ENCODE measurements around the gene DRAP1. TPM values are rescaled to one million over a fixed set of nuclear protein-coding genes. Genes with fewer than 3 reads are reported as not detected.
"Not testable (repeated sequence)": the region's sequence is repeated elsewhere in the genome, so short reads cannot be mapped to it uniquely, and the experiment has no call there.

DRAP1 gene
- total RNA-seq, 1 experiment from 2014 or later, result 66.2 TPM

GRCh38 chr11:65944191-65944590 lies 25.0 kb downstream of the DRAP1 start:
- no peak overlapping the region for H3K27ac ChIP-seq (ENCODE audit: low read length)
- H3K9ac ChIP-seq (ENCODE audit: low read length), result no peak overlapping the region
- no peaks in the 10 kb centered on the region for H4K20me1 ChIP-seq (ENCODE audit: insufficient read depth, low read depth, low read length)
- no peak overlapping the region for H3K4me2 ChIP-seq (ENCODE audit: low read depth, low read length, poor library complexity, severe bottlenecking)
- peaks cover 4% of the 10 kb centered on the region for H3K4me1 ChIP-seq (ENCODE audit: low read length)
- no peaks in the 10 kb centered on the region for H3K9me3 ChIP-seq (ENCODE audit: low read length)
- no peak for DNase-seq
- no peaks in the 10 kb centered on the region for H3K27me3 ChIP-seq (ENCODE audit: low read length)
- H3K4me3 ChIP-seq (ENCODE audit: low read length), result no peak overlapping the region
- H3K9me2 ChIP-seq (replicated peaks; ENCODE audit: insufficient read depth, low read length), result no peaks in the 10 kb centered on the region
- no peaks in the 10 kb centered on the region for H3K79me2 ChIP-seq (ENCODE audit: low read length)
- H2AFZ ChIP-seq (ENCODE audit: low read length), result no peak overlapping the region
- no peaks in the 10 kb centered on the region for H3K36me3 ChIP-seq (ENCODE audit: insufficient read depth, low read length)

GRCh38 chr11:65944767-65945166 lies 25.5 kb downstream of the DRAP1 start:
- no peak overlapping the region for H3K4me2 ChIP-seq (ENCODE audit: low read depth, low read length, poor library complexity, severe bottlenecking)
- peaks cover 4% of the 10 kb centered on the region for H3K4me1 ChIP-seq (ENCODE audit: low read length)
- H3K9me3 ChIP-seq (ENCODE audit: low read length), result no peaks in the 10 kb centered on the region
- H3K79me2 ChIP-seq (ENCODE audit: low read length), result no peaks in the 10 kb centered on the region
- no peak overlapping the region for H3K4me3 ChIP-seq (ENCODE audit: low read length)
- no peak overlapping the region for H3K27ac ChIP-seq (ENCODE audit: low read length)
- no peak for DNase-seq
- no peaks in the 10 kb centered on the region for H3K9me2 ChIP-seq (replicated peaks; ENCODE audit: insufficient read depth, low read length)
- no peaks in the 10 kb centered on the region for H3K27me3 ChIP-seq (ENCODE audit: low read length)
- H2AFZ ChIP-seq (ENCODE audit: low read length), result no peak overlapping the region
- H3K9ac ChIP-seq (ENCODE audit: low read length), result no peak overlapping the region
- no peaks in the 10 kb centered on the region for H4K20me1 ChIP-seq (ENCODE audit: insufficient read depth, low read depth, low read length)
- H3K36me3 ChIP-seq (ENCODE audit: insufficient read depth, low read length), result no peaks in the 10 kb centered on the region

- Histone ChIP-seq H3K27ac (ENCODE audit: low read length) (no peak within 1 kb of the TSS), H3K4me3 (ENCODE audit: low read length) (no peak within 1 kb of the TSS), H4K20me1 (ENCODE audit: insufficient read depth, low read depth, low read length) (no peaks in the 10 kb centered on the region), H3K9me3 (ENCODE audit: low read length) (no peaks in the 10 kb centered on the region), H3K4me2 (ENCODE audit: low read depth, low read length, poor library complexity, severe bottlenecking) (no peak within 1 kb of the TSS), H3K79me2 (ENCODE audit: low read length) (no peaks in the 10 kb centered on the region), H3K4me1 (ENCODE audit: low read length) (peaks cover 4% of the 10 kb centered on the region), H3K27me3 (ENCODE audit: low read length) (no peaks in the 10 kb centered on the region), H3K9ac (ENCODE audit: low read length) (no peak within 1 kb of the TSS), H3K36me3 (ENCODE audit: insufficient read depth, low read length) (no peaks in the 10 kb centered on the region), H3K9me2 (replicated peaks; ENCODE audit: insufficient read depth, low read length) (no peaks in the 10 kb centered on the region), H2AFZ (ENCODE audit: low read length) (no peak within 1 kb of the TSS)
- DNase-seq, result no peak
These were observed 26.2 kb downstream of the DRAP1 start, which contains the start of gene TSGA10IP for GRCh38 chr11:65945430-65945911. Gene TSGA10IP (plus strand): TSS chr11:65945480. CDS start chr11:65945676, 196 bp downstream.

- Histone ChIP-seq H4K20me1 (ENCODE audit: insufficient read depth, low read depth, low read length) (no peaks in the 10 kb centered on the region), H3K4me2 (ENCODE audit: low read depth, low read length, poor library complexity, severe bottlenecking) (no peak overlapping the region), H3K9ac (ENCODE audit: low read length) (no peak overlapping the region), H3K9me3 (ENCODE audit: low read length) (no peaks in the 10 kb centered on the region), H2AFZ (ENCODE audit: low read length) (no peak overlapping the region), H3K4me3 (ENCODE audit: low read length) (no peak overlapping the region), H3K36me3 (ENCODE audit: insufficient read depth, low read length) (no peaks in the 10 kb centered on the region), H3K79me2 (ENCODE audit: low read length) (no peaks in the 10 kb centered on the region), H3K27me3 (ENCODE audit: low read length) (no peaks in the 10 kb centered on the region), H3K4me1 (ENCODE audit: low read length) (peaks cover 4% of the 10 kb centered on the region), H3K27ac (ENCODE audit: low read length) (no peak overlapping the region), H3K9me2 (replicated peaks; ENCODE audit: insufficient read depth, low read length) (no peaks in the 10 kb centered on the region)
- no peak for DNase-seq
These were observed 26.8 kb downstream of the DRAP1 start for GRCh38 chr11:65945941-65946558.

- H3K27ac ChIP-seq (ENCODE audit: low read length), result no peak overlapping the region
- no peak overlapping the region for H2AFZ ChIP-seq (ENCODE audit: low read length)
- H3K79me2 ChIP-seq (ENCODE audit: low read length), result no peaks in the 10 kb centered on the region
- no peaks in the 10 kb centered on the region for H4K20me1 ChIP-seq (ENCODE audit: insufficient read depth, low read depth, low read length)
- H3K4me1 ChIP-seq (ENCODE audit: low read length), result peaks cover 1% of the 10 kb centered on the region
- no peak for DNase-seq
- no peak overlapping the region for H3K9ac ChIP-seq (ENCODE audit: low read length)
- no peak overlapping the region for H3K4me2 ChIP-seq (ENCODE audit: low read depth, low read length, poor library complexity, severe bottlenecking)
- no peaks in the 10 kb centered on the region for H3K36me3 ChIP-seq (ENCODE audit: insufficient read depth, low read length)
- H3K9me2 ChIP-seq (replicated peaks; ENCODE audit: insufficient read depth, low read length), result no peaks in the 10 kb centered on the region
- no peak overlapping the region for H3K4me3 ChIP-seq (ENCODE audit: low read length)
- no peaks in the 10 kb centered on the region for H3K27me3 ChIP-seq (ENCODE audit: low read length)
- H3K9me3 ChIP-seq (ENCODE audit: low read length), result no peaks in the 10 kb centered on the region
These were observed 27.4 kb downstream of the DRAP1 start for GRCh38 chr11:65946655-65947054.

- H3K4me2 ChIP-seq (ENCODE audit: low read depth, low read length, poor library complexity, severe bottlenecking), result no peak overlapping the region
- no peaks in the 10 kb centered on the region for H3K4me1 ChIP-seq (ENCODE audit: low read length)
- no peaks in the 10 kb centered on the region for H3K9me3 ChIP-seq (ENCODE audit: low read length)
These were observed 27.9 kb downstream of the DRAP1 start for GRCh38 chr11:65947133-65947532.

GRCh38 chr11:65947603-65948125 lies 28.4 kb downstream of the DRAP1 start:
- H3K36me3 ChIP-seq (ENCODE audit: insufficient read depth, low read length), result no peaks in the 10 kb centered on the region
- H3K4me2 ChIP-seq (ENCODE audit: low read depth, low read length, poor library complexity, severe bottlenecking), result no peak overlapping the region
- DNase-seq, result no peak
- H3K9me2 ChIP-seq (replicated peaks; ENCODE audit: insufficient read depth, low read length), result no peaks in the 10 kb centered on the region
- no peaks in the 10 kb centered on the region for H4K20me1 ChIP-seq (ENCODE audit: insufficient read depth, low read depth, low read length)
- no peak overlapping the region for H3K27ac ChIP-seq (ENCODE audit: low read length)
- no peaks in the 10 kb centered on the region for H3K4me1 ChIP-seq (ENCODE audit: low read length)
- H3K79me2 ChIP-seq (ENCODE audit: low read length), result no peaks in the 10 kb centered on the region
- H2AFZ ChIP-seq (ENCODE audit: low read length), result no peak overlapping the region
- no peak overlapping the region for H3K9ac ChIP-seq (ENCODE audit: low read length)
- H3K27me3 ChIP-seq (ENCODE audit: low read length), result no peaks in the 10 kb centered on the region
- no peaks in the 10 kb centered on the region for H3K9me3 ChIP-seq (ENCODE audit: low read length)
- no peak overlapping the region for H3K4me3 ChIP-seq (ENCODE audit: low read length)

More at GRCh38 chr11:65947133-65947532, 27.9 kb downstream of the DRAP1 start:
- Histone ChIP-seq H3K9me2 (replicated peaks; ENCODE audit: insufficient read depth, low read length) (no peaks in the 10 kb centered on the region), H3K27ac (ENCODE audit: low read length) (no peak overlapping the region), H3K27me3 (ENCODE audit: low read length) (no peaks in the 10 kb centered on the region), H2AFZ (ENCODE audit: low read length) (no peak overlapping the region), H3K36me3 (ENCODE audit: insufficient read depth, low read length) (no peaks in the 10 kb centered on the region), H4K20me1 (ENCODE audit: insufficient read depth, low read depth, low read length) (no peaks in the 10 kb centered on the region), H3K4me3 (ENCODE audit: low read length) (no peak overlapping the region), H3K9ac (ENCODE audit: low read length) (no peak overlapping the region), H3K79me2 (ENCODE audit: low read length) (no peaks in the 10 kb centered on the region)
- DNase-seq, result no peak

- H3K4me2 ChIP-seq (ENCODE audit: low read depth, low read length, poor library complexity, severe bottlenecking); H3K9ac ChIP-seq (ENCODE audit: low read length); H3K79me2 ChIP-seq (ENCODE audit: low read length); H3K4me3 ChIP-seq (ENCODE audit: low read length); H4K20me1 ChIP-seq (ENCODE audit: insufficient read depth, low read depth, low read length); H3K4me1 ChIP-seq (ENCODE audit: low read length); H3K36me3 ChIP-seq (ENCODE audit: insufficient read depth, low read length); H3K9me2 ChIP-seq (replicated peaks; ENCODE audit: insufficient read depth, low read length); DNase-seq; H3K27me3 ChIP-seq (ENCODE audit: low read length); H3K27ac ChIP-seq (ENCODE audit: low read length); H3K9me3 ChIP-seq (ENCODE audit: low read length); H2AFZ ChIP-seq (ENCODE audit: low read length): not testable (repeated sequence)
These were observed 31.5 kb downstream of the DRAP1 start for GRCh38 chr11:65950711-65951110.
